Endothelial cell of umbilical vein (primary cell): ENCODE data around the gene ZNF148. TPM values are rescaled to one million over a fixed set of nuclear protein-coding genes. Genes with fewer than 3 reads are reported as not detected.
"Not testable (repeated sequence)": the region's sequence is repeated elsewhere in the genome, so short reads cannot be mapped to it uniquely, and the experiment has no call there.

Source experiments
- BruUV-seq: library from RNA; stranded (reverse); fragments of 400-500 nt; replicated peaks from 2 replicates; lab custom pipeline; 2021; lab: Mats Ljungman, UMichigan
- CTCF ChIA-PET: fragments of 300-600, 350-600 bp; sonication (Branson Sonifier 250); formaldehyde crosslinking; loops from one replicate; lab custom pipeline; 2021; ENCODE audit warnings: antibody characterized with exemption, inconsistent platforms; lab: Charles Lee
- POLR2A ChIA-PET: fragments of 300-600, 350-600 bp; sonication (Branson Sonifier 250); formaldehyde crosslinking; loops from one replicate; lab custom pipeline; 2021; ENCODE audit warnings: antibody characterized with exemption, inconsistent platforms; lab: Charles Lee
- DNase-seq: peaks from one replicate; pipeline ENCODE4 v3.0.0-alpha.2; 2011; ENCODE audit warnings: low read depth, low spot score
- FAIRE-seq: peaks from 2 replicates; lab custom pipeline; 2011; peaks lifted over from hg19 to GRCh38; lab: Jason Lieb, UNC
- H2AFZ ChIP-seq: 2 replicates; pipeline ENCODE4 v1.6.0; 2012; ENCODE audit warnings: low read depth, low read length, control low read depth, inconsistent platforms
- H3K27ac ChIP-seq: 2 replicates; pipeline ENCODE4 v1.5.1; 2011; ENCODE audit warnings: low read depth, mild to moderate bottlenecking, control low read depth, low read length, moderate library complexity; ENCODE audit not compliant: insufficient read depth
- H3K27me3 ChIP-seq, 2 experiments: 2 replicates each; pipeline versions ENCODE4 v1.6.0 to v1.6.1; 2011; ENCODE audit warnings: low read length in 2 of 2, mixed read lengths in 1 of 2; ENCODE audit not compliant: control insufficient read depth in 2 of 2, insufficient read depth in 2 of 2
- H3K36me3 ChIP-seq, 2 experiments: 2 replicates in 1 of 2; 3 replicates in 1 of 2; pipeline ENCODE4 v1.5.1; 2011; ENCODE audit warnings: low read length in 2 of 2, mild to moderate bottlenecking in 1 of 2, moderate library complexity in 1 of 2; ENCODE audit not compliant: control insufficient read depth in 2 of 2, insufficient read depth in 2 of 2; ENCODE audit errors: extremely low read depth in 1 of 2
- H3K4me1 ChIP-seq: 3 replicates; pipeline ENCODE4 v1.5.1; 2011; ENCODE audit warnings: mild to moderate bottlenecking, low read length; ENCODE audit not compliant: control insufficient read depth, insufficient read depth; ENCODE audit errors: extremely low read depth
- H3K4me2 ChIP-seq: 2 replicates; pipeline ENCODE4 v1.6.1; 2011; ENCODE audit warnings: low read length, control low read depth, mixed read lengths; ENCODE audit not compliant: insufficient read depth
- H3K4me3 ChIP-seq, 3 experiments: fragments of 200-600 bp in 1 of 3; sonication (generic), shearing (Covaris generic) in 1 of 3; replicated peaks in 1 of 3; 2 replicates each; pipeline ENCODE4 v1.5.1; 2011 to 2016; ENCODE audit warnings: control low read depth in 3 of 3, low read length in 3 of 3, mild to moderate bottlenecking in 2 of 3, inconsistent platforms in 1 of 3, low read depth in 1 of 3, moderate library complexity in 1 of 3; ENCODE audit not compliant: insufficient read depth in 1 of 3
- H3K79me2 ChIP-seq: 2 replicates; pipeline ENCODE4 v1.6.0; 2012; ENCODE audit warnings: low read length, inconsistent platforms; ENCODE audit not compliant: control insufficient read depth, insufficient read depth
- H3K9ac ChIP-seq: replicated peaks from 2 replicates; pipeline ENCODE3; 2011; ENCODE audit warnings: low read length, control low read depth; ENCODE audit not compliant: insufficient read depth; ENCODE audit errors: extremely low read depth
- H3K9me1 ChIP-seq: replicated peaks from 3 replicates; pipeline ENCODE4 v1.6.0; 2011; ENCODE audit warnings: mild to moderate bottlenecking, low read length; ENCODE audit not compliant: control insufficient read depth, insufficient read depth; ENCODE audit errors: extremely low read depth
- H3K9me3 ChIP-seq: replicated peaks from 2 replicates; pipeline ENCODE4 v1.5.1; 2012; ENCODE audit warnings: low read length, inconsistent platforms; ENCODE audit not compliant: control insufficient read depth, insufficient read depth
- H4K20me1 ChIP-seq: replicated peaks from 2 replicates; pipeline ENCODE3; 2011; ENCODE audit warnings: mild to moderate bottlenecking, low read length; ENCODE audit not compliant: control insufficient read depth, insufficient read depth; ENCODE audit errors: extremely low read depth
- FOS ChIP-seq: IDR thresholded peaks from 2 replicates; pipeline ENCODE4 v1.6.1; 2011; ENCODE audit warnings: mild to moderate bottlenecking, low read length, moderate library complexity, borderline replicate concordance; ENCODE audit not compliant: insufficient read depth
- GATA2 ChIP-seq: IDR thresholded peaks from 2 replicates; pipeline ENCODE4 v1.7.0; 2011; ENCODE audit warnings: low read depth, mild to moderate bottlenecking, moderate library complexity, mixed read lengths, low read length; ENCODE audit not compliant: insufficient read length, insufficient read depth
- dilution Hi-C: fragments of 300-500 bp; cut with MboI; formaldehyde crosslinking; loops from one replicate; pipeline ENCODE4 v1.15.0; 2019; ENCODE audit warnings: low sequenced_read_pairs; ENCODE audit not compliant: extremely low pct_ligation_motif_present
- intact Hi-C: fragments of 100-400 bp; cut with micrococcal nuclease; formaldehyde crosslinking; loops from one replicate; pipeline ENCODE4 v1.10.0; 2022
- polyA plus RNA-seq, 4 experiments: library from polyadenylated mRNA; depleted of rRNA in 3 of 4; stranded (reverse) in 3 of 4; unstranded in 1 of 4; fragments of >200 nt; gene quantifications; 2 replicates each; pipeline versions ENCODE4 v1.2.1 to v1.2.3, GENCODE V29; 2011 to 2012; ENCODE audit warnings: missing spikeins in 1 of 4
- total RNA-seq: library from RNA; stranded (reverse); gene quantifications from 2 replicates; pipeline ENCODE4 v1.2.3, GENCODE V29; 2021

The ZNF148 gene
- total and polyA plus RNA-seq, 2 donors (not counting 3 experiments of a cell fraction or from before 2014, with no cell fraction given) = 8.0 to 41.3 TPM

DNA sequence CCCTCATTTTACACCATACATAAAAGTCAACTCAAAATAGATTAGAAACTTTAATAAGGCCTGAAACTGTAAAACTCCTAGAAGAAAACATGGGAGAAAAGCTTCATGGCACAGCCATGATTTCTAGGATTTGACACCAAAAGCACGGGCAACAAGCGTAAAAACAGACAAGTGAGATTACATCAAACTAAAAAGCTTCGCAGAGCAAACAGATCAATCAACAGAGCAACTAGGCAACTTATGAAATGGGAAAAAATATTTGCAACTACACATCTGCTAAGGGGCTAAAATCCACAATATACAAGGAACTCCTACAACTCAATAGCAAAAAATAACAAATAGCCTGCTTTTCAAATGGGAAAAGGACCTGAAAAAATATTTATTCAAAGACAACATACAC is 26.1 kb downstream of the ZNF148 start:
- Histone ChIP-seq H3K4me2 (no peak overlapping the region), H3K27ac (no peak overlapping the region), H3K27me3 (no peaks in the 10 kb centered on the region), H3K36me3 (no peaks in the 10 kb centered on the region), H3K4me3 (no peak overlapping the region), H3K79me2 (peaks cover 97% of the 10 kb centered on the region), H2AFZ (no peak overlapping the region), H3K9me1 (no peaks in the 10 kb centered on the region), H3K9me3 (no peaks in the 10 kb centered on the region), H3K9ac (no peak overlapping the region), H4K20me1 (peaks cover 16% of the 10 kb centered on the region), H3K4me1 (peaks cover 17% of the 10 kb centered on the region)
- no peak for DNase-seq
- dilution Hi-C loops (no loop called here), intact Hi-C loops (no loop called here)
- BruUV-seq = no TSS peak
- ChIA-PET POLR2A (no interaction called here), CTCF (interaction anchor here (1.2 kb wide), 1 partner anchor 14 kb away, joined by 3 read pairs; no protein-coding TSS in a partner anchor)
- no peak for TF ChIP-seq GATA2
- no peak for TF ChIP-seq FOS
- FAIRE-seq = no peak

DNA sequence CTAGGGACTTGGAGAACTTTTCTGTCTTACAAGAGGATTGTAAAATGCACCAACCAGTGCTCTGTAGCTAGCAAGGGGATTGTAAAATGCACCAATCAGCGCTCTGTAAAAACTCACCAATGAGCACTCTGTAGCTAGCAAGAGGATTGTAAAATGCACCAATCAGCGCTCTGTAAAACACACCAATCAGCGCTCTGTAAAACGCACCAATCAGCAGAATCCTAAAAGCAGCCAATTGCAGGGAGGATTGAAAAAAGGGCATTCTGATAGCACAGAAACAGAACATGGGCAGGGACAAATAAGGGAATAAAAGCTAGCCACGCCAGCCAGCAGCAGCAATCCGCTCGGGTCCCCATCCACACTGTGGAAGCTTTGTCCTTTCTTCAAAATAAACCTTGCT is 31.8 kb downstream of the ZNF148 start:
- intact Hi-C loops, FAIRE-seq, CTCF ChIA-PET, POLR2A ChIA-PET, H3K36me3 ChIP-seq, H3K27me3 ChIP-seq, H3K4me2 ChIP-seq, H3K9ac ChIP-seq, BruUV-seq, H3K9me1 ChIP-seq, dilution Hi-C loops, H3K4me3 ChIP-seq, H3K27ac ChIP-seq, DNase-seq, H3K9me3 ChIP-seq, H3K4me1 ChIP-seq, H2AFZ ChIP-seq: not testable (repeated sequence)
- Histone ChIP-seq H3K79me2 (peaks cover 95% of the 10 kb centered on the region), H4K20me1 (peaks cover 11% of the 10 kb centered on the region)
